ENCODE results near the gene NUDT4. TPM values are rescaled to one million over a fixed set of nuclear protein-coding genes. Genes with fewer than 3 reads are reported as not detected.
A peak's percentile ranks its signal among the peaks of the same experiment; 100 is the strongest.

Gene NUDT4
- total and polyA plus RNA-seq, 9 of the 15 experiments (the other 6 are each of a cell fraction or from before 2014, with no cell fraction given): 38.1 to 164 (median 99.2) TPM

DNA sequence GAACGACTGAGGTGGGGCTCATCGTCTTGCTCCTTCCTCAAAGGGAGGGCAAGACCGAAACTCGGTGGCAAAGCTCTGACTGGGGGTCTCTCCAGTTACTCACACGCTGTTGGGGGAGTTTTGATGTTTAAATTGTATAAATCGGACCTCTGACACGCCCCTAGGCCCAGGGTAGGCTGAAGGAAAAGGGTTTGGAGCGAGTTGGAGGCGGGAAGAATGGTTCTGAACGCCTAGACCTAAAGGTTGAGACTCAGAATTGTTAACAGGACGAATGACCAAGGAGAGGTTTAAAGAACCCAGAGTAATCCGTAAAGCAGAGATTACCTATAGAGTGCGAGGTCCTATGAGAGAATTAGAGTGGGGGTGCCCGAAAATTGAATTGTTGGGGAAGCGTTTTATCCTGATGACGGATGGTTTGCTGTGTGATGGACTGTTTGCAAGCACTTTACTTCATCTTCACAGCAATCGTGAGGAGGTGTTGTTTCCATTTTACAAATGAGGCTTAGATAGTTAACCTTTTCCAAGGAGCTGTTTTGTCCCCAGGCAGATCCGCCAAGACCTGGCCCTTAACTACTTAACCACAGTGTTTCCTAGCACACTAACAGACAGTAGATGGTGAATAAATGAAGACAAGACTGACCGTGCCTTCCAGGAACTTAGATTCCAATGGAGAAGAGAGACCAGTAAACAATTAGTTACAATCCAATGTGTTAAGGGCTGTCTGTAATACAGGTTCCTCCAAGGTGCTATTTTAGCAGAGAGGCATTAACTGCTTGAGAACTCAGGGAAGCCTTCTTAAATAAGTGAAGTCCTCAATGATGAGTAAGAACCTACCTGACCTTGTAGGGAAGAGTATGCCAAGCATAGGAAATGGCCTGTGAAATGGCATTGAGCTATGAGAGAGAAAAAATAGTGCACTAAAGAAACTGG, 65.0 kb downstream of the NUDT4 start (continued):
- TF ChIP-seq TEAD1 (CRISPR knock-in tag; IDR thresholded peaks at IDR 0.05): peak in 1 of 2 experiments; percentile 55; a peak in 1 of 4 replicates
- TF ChIP-seq HNRNPH1 (optimal IDR thresholded peaks at IDR 0.05; ENCODE audit: low read depth, low read length): no peak
- TF ChIP-seq, protein P1, sequence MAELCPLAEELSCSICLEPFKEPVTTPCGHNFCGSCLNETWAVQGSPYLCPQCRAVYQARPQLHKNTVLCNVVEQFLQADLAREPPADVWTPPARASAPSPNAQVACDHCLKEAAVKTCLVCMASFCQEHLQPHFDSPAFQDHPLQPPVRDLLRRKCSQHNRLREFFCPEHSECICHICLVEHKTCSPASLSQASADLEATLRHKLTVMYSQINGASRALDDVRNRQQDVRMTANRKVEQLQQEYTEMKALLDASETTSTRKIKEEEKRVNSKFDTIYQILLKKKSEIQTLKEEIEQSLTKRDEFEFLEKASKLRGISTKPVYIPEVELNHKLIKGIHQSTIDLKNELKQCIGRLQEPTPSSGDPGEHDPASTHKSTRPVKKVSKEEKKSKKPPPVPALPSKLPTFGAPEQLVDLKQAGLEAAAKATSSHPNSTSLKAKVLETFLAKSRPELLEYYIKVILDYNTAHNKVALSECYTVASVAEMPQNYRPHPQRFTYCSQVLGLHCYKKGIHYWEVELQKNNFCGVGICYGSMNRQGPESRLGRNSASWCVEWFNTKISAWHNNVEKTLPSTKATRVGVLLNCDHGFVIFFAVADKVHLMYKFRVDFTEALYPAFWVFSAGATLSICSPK (IDR thresholded peaks at IDR 0.05; ENCODE audit: borderline replicate concordance): 0 out of 2 replicates have a peak, but pooled peaks have one; percentile 28
- TF ChIP-seq POLR2H (tag; IDR thresholded peaks at IDR 0.05; ENCODE audit: low read depth): peak; percentile 67; the same call in 1 of the 2 replicates
- no peak for TF ChIP-seq NR4A1 (CRISPR knock-in tag; IDR thresholded peaks at IDR 0.05)
- TF ChIP-seq NR4A1 (tag; IDR thresholded peaks at IDR 0.05): 0 out of 2 replicates have a peak, but pooled peaks have one; percentile 10
- no peak for TF ChIP-seq ZKSCAN8 (CRISPR knock-in tag; IDR thresholded peaks at IDR 0.05)
- 0 out of 2 replicates have a peak, but pooled peaks have one; percentile 14 for TF ChIP-seq KAT7 (CRISPR knock-in tag; IDR thresholded peaks at IDR 0.05; ENCODE audit: borderline replicate concordance)
- 0 out of 2 replicates have a peak, but pooled peaks have one; percentile 12 for TF ChIP-seq MTA3 (IDR thresholded peaks at IDR 0.05; ENCODE audit: borderline replicate concordance)
- 0 out of 2 replicates have a peak, but pooled peaks have one; percentile 55 for TF ChIP-seq FOXO4 (CRISPR knock-in tag; IDR thresholded peaks at IDR 0.05)
- no peak for TF ChIP-seq ZNF232 (CRISPR knock-in tag; IDR thresholded peaks at IDR 0.05)
- TF ChIP-seq SP1 (CRISPR knock-in tag; IDR thresholded peaks at IDR 0.05): peak; percentile 21; the same call in 1 of the 2 replicates
- TF ChIP-seq SMARCA4 (IDR thresholded peaks at IDR 0.05): peak; percentile 33; the same call in 1 of the 2 replicates
- TF ChIP-seq, protein P2, sequence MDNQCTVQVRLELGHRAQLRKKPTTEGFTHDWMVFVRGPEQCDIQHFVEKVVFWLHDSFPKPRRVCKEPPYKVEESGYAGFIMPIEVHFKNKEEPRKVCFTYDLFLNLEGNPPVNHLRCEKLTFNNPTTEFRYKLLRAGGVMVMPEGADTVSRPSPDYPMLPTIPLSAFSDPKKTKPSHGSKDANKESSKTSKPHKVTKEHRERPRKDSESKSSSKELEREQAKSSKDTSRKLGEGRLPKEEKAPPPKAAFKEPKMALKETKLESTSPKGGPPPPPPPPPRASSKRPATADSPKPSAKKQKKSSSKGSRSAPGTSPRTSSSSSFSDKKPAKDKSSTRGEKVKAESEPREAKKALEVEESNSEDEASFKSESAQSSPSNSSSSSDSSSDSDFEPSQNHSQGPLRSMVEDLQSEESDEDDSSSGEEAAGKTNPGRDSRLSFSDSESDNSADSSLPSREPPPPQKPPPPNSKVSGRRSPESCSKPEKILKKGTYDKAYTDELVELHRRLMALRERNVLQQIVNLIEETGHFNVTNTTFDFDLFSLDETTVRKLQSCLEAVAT (IDR thresholded peaks at IDR 0.05): 0 out of 4 replicates have a peak, but pooled peaks of 1 of the 2 experiments have one; percentile 13
- no peak for TF ChIP-seq RFX7 (CRISPR knock-in tag; IDR thresholded peaks at IDR 0.05)
- no peak for TF ChIP-seq CTCFL (IDR thresholded peaks at IDR 0.05; ENCODE audit: borderline replicate concordance, insufficient read depth, low read depth, low read length, poor library complexity, severe bottlenecking)
